Lower lobe of right lung (tissue), 2 donors: ENCODE measurements around the gene PLPPR2. TPM values are rescaled to one million over a fixed set of nuclear protein-coding genes. Genes with fewer than 3 reads are reported as not detected.
"Not testable (repeated sequence)": the region's sequence is repeated elsewhere in the genome, so short reads cannot be mapped to it uniquely, and the experiment has no call there.

ENCODE experiments used
- ATAC-seq, 2 donors: fragments of 200-7000 bp; cut with Tn5 transposase; one replicate each; pipeline ENCODE4 v1.9.1; 2020 to 2022; ENCODE audit warnings: mild to moderate bottlenecking in 2 of 2, moderate library complexity in 2 of 2
- DNase-seq: peaks from one replicate; pipeline ENCODE4 v3.0.0-alpha.2; 2020
- H3K27ac ChIP-seq: fragments of 200-600 bp; one replicate; pipeline ENCODE4 v1.8.0; 2022
- H3K27me3 ChIP-seq: fragments of 200-600 bp; one replicate; pipeline ENCODE4 v1.8.0; 2022; ENCODE audit warnings: low read depth
- H3K36me3 ChIP-seq: fragments of 200-600 bp; one replicate; pipeline ENCODE4 v1.8.0; 2022; ENCODE audit warnings: mild to moderate bottlenecking
- H3K4me1 ChIP-seq: fragments of 200-600 bp; one replicate; pipeline ENCODE4 v1.8.0; 2022
- H3K4me3 ChIP-seq: fragments of 200-600 bp; one replicate; pipeline ENCODE4 v1.8.0; 2022; ENCODE audit warnings: mild to moderate bottlenecking
- H3K9me3 ChIP-seq: fragments of 200-600 bp; one replicate; pipeline ENCODE4 v1.8.0; 2022
- intact Hi-C: fragments of 100-400 bp; cut with DNase I; formaldehyde crosslinking; loops from one replicate; pipeline ENCODE4 v1.11.0; 2022
- total RNA-seq: library from RNA; stranded (reverse); fragmentation: NEBNext Ultra II Directional; extraction: Animal tissue kit (Norgen Biotek cat#: 25700); gene quantifications from one replicate; pipeline ENCODE4 v1.2.1, GENCODE V29; 2021
- TF ChIP-seq, protein P1 (sequence below): fragments of 200-600 bp; IDR thresholded peaks from one replicate; pipeline ENCODE4 v1.8.0; 2022; ENCODE audit warnings: antibody characterized with exemption, mild to moderate bottlenecking
- donor health status: DM: no; HTN: yes; CAD: no; lungs with severe emphysema.

Gene PLPPR2
- total RNA-seq, 1 donor from 2014 or later = 21.3 TPM

DNA sequence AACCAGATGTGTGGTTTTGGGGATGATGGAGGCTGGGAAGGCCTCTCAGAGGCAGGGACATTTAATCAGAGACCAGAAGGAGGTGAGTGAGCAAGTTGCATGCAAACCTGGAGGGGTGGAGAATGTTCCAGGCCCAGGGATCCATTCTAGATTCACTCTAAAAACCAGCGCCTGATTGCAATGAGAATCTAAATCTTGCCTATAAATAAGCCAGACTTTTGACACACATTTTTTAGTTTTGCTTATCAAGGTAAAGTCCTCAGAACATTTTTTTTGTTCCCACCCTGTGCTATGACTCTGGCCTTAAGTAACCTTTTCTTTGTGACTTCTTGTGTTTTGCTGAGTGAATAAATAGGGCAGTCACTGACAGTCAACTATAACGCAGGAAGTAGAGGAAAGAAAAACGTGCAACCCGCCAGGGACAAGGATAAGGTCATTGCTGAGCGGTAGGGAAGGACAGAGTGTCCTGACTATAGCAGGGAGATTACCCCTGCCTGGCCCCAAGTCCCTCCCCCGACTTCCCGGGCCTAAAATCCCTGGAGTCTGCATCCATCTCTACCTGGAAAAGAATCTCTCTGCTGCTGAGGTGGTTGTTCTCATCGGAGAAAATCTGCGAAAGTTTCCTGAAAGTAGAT, 49.5 kb downstream of the PLPPR2 start:
- ATAC-seq = no peak
- Histone ChIP-seq H3K4me1 (peaks cover 5% of the 10 kb centered on the region), H3K36me3 (peaks cover 20% of the 10 kb centered on the region), H3K4me3 (no peak overlapping the region), H3K9me3 (no peaks in the 10 kb centered on the region), H3K27ac (no peak overlapping the region), H3K27me3 (no peaks in the 10 kb centered on the region)
- TF ChIP-seq, protein P1, sequence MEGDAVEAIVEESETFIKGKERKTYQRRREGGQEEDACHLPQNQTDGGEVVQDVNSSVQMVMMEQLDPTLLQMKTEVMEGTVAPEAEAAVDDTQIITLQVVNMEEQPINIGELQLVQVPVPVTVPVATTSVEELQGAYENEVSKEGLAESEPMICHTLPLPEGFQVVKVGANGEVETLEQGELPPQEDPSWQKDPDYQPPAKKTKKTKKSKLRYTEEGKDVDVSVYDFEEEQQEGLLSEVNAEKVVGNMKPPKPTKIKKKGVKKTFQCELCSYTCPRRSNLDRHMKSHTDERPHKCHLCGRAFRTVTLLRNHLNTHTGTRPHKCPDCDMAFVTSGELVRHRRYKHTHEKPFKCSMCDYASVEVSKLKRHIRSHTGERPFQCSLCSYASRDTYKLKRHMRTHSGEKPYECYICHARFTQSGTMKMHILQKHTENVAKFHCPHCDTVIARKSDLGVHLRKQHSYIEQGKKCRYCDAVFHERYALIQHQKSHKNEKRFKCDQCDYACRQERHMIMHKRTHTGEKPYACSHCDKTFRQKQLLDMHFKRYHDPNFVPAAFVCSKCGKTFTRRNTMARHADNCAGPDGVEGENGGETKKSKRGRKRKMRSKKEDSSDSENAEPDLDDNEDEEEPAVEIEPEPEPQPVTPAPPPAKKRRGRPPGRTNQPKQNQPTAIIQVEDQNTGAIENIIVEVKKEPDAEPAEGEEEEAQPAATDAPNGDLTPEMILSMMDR = no peak
- intact Hi-C loops = no loop called here
- no peak for DNase-seq

- TF ChIP-seq, protein P1 = peak; percentile 24
- intact Hi-C loops = no loop called here
- H3K27me3 ChIP-seq = no peaks in the 10 kb centered on the region
- H3K4me1 ChIP-seq = peaks cover 5% of the 10 kb centered on the region
- H3K9me3 ChIP-seq = no peaks in the 10 kb centered on the region
- no peak overlapping the region for H3K27ac ChIP-seq
- ATAC-seq (peak; percentile 32 to 49), DNase-seq (no peak)
- peaks cover 15% of the 10 kb centered on the region for H3K36me3 ChIP-seq
- no peak overlapping the region for H3K4me3 ChIP-seq
Observed at GRCh38 chr19:11405846-11406643, 50.8 kb downstream of the PLPPR2 start.

DNA sequence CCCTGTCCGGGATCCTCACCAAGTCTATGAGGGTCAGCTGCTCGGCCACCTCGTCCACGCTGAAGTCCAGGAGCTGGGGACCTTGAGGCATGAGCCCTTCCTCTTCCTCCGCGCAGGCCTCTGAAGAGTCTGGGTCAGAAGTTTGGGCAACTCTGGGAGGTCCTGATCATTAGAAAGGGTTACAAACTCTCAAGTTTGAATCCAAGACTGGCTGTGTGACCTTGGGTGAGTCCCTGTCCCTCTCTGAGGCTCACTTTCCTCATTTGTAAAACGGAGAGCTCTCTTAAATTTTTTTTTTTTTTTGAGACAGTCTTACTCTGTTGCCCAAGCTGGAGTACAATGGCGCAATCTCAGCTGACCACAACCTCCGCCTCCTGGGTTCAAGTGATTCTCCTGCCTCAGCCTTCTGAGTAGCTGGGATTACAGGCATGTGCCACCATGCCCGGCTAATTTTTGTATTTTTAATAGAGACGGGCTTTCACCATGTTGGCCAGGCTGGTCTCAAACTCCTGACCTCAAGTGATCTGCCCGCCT, 51.5 kb downstream of the PLPPR2 start:
- peaks cover 12% of the 10 kb centered on the region for H3K36me3 ChIP-seq
- H3K4me1 ChIP-seq, H3K27me3 ChIP-seq, H3K9me3 ChIP-seq, H3K4me3 ChIP-seq, intact Hi-C loops, H3K27ac ChIP-seq: not testable (repeated sequence)
- ATAC-seq (peak; percentile 12 to 13), DNase-seq (peak; percentile 65)

GRCh38 chr19:11408591-11408990, 53.4 kb downstream of the PLPPR2 start:
- Histone ChIP-seq H3K4me3 (no peak overlapping the region), H3K27ac (no peak overlapping the region), H3K9me3 (no peaks in the 10 kb centered on the region), H3K4me1 (peaks cover 5% of the 10 kb centered on the region), H3K36me3 (peaks cover 2% of the 10 kb centered on the region), H3K27me3 (no peaks in the 10 kb centered on the region)
- TF ChIP-seq, protein P1 = no peak
- intact Hi-C loops = no loop called here
- ATAC-seq (no peak), DNase-seq (no peak)

DNA sequence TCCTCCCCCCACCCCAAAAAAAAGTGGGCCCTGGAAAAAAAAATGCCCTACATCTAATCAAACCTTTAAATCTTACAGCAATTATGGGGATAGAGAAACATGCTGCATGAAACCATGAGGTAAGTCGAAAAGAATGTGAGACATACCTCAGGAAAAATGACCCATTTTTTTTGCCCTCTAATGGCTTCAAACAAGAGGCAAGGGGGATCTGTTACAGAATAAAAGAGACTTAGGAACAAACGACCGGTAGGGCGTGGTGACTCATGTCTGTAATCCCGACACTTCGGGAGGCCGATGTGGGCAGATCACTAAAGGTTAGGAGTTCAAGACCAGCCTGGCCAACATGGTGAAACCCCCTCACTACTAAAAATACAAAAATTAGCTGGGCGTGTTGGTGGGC, 55.5 kb downstream of the PLPPR2 start:
- TF ChIP-seq, protein P1 = no peak
- Histone ChIP-seq H3K4me3 (no peak overlapping the region), H3K27me3 (no peaks in the 10 kb centered on the region), H3K4me1 (peaks cover 5% of the 10 kb centered on the region), H3K36me3 (no peaks in the 10 kb centered on the region), H3K27ac (no peak overlapping the region), H3K9me3 (no peaks in the 10 kb centered on the region)
- intact Hi-C loops = no loop called here
- no peak for ATAC-seq
- DNase-seq = no peak

DNA sequence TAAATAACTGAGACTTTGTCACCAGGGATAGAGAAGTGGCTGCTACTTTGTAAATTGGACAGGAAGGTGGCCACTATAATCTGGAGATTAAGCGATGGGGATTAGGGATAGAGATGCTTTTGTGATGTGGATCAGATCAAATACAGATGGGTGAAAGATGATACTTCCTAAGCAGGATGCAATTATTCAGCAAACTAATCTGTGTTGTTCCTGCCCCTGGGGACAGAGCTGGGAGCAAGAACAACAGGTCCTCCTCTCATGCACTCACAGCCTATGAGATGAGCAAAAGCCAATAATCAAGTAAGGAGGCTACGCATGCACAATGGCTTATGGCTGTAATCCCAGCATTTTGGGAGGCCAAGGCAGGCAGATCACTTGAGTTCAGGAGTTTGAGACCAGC, 59.3 kb downstream of the PLPPR2 start:
- intact Hi-C loops = no loop called here
- Histone ChIP-seq H3K27me3 (peaks cover 11% of the 10 kb centered on the region), H3K4me1 (peaks cover 11% of the 10 kb centered on the region), H3K27ac (no peak overlapping the region), H3K36me3 (no peaks in the 10 kb centered on the region), H3K4me3 (no peak overlapping the region), H3K9me3 (no peaks in the 10 kb centered on the region)
- TF ChIP-seq, protein P1 = no peak
- DNase-seq (no peak), ATAC-seq (no peak)
